Fibroblast of upper back skin (primary cell): ENCODE data around the gene OR51B2.
"Not testable (repeated sequence)": the region's sequence is repeated elsewhere in the genome, so short reads cannot be mapped to it uniquely, and the experiment has no call there.

Experiments used
- DNase-seq: peaks from one replicate; pipeline ENCODE4 v3.0.0-alpha.2; 2013

Gene OR51B2, protein sequence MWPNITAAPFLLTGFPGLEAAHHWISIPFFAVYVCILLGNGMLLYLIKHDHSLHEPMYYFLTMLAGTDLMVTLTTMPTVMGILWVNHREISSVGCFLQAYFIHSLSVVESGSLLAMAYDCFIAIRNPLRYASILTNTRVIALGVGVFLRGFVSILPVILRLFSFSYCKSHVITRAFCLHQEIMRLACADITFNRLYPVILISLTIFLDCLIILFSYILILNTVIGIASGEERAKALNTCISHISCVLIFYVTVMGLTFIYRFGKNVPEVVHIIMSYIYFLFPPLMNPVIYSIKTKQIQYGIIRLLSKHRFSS

DNA sequence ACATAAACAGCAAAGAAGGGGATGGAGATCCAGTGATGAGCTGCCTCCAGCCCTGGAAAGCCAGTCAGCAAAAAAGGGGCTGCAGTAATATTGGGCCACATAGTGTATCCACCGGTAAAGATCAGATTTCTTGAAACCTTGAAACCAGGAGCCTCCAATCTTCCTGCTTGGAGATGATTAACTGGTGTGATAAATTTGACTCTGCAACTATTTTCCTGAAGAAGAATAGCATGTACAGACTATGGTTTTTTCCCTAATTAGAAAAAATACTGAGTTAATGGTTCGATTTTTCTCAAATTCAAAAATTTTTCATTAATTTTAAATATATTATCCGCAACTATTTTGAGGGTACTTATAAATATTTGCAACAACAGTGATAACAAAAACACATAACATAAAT lies at the start of gene OR51B2:
OR51B2 (minus strand) TSS at position 101 of the 400 bp plus-strand sequence; CDS start at position 101, 0 bp downstream.
- no peak for DNase-seq

DNA sequence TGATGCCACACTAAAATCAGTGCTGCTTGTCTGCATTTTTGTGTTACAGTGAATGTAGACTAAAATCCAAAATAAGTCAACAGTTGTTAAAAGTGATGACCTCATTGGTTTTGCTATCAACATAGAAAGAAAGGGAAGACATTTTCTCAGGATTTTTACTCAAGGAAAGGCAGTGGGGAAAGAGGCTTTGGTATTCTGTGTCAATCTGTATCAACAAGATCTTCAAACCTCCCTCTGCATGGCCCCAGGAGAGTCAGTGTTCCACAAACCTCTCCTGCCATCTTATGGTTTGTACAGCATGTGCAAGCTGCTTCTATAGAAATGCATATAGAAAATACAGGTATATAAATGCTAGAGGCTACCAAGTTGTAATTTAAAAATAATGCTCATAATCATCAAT lies 45.7 kb upstream of the OR51B2 start:
- peak; percentile 77 for DNase-seq

DNA sequence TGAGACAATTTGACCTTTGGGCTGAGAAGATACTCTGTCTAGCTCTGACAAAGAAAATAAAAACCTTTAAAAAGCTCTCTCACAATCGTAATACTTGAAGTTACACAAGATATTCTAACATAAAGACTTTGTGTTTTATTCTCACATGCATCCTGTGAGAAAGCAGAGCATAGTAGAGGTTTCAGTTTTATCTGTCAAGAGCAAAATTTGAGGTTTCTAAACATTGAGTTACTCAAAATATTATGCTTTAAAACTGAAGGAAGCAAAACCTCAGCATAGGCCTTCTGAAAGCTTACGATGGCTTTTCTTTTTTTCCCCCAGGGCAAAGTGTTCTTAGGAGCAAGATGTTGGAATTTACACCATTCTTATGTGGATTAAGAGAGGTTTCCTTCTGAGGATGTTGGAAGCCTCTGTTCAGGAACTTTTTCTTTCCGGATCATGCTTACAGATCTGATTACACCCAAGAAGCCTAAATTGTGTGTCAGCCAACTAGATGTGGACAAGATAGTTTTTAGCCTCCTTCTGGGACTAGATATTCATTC lies 44.5 kb upstream of the OR51B2 start:
- no peak for DNase-seq

DNA sequence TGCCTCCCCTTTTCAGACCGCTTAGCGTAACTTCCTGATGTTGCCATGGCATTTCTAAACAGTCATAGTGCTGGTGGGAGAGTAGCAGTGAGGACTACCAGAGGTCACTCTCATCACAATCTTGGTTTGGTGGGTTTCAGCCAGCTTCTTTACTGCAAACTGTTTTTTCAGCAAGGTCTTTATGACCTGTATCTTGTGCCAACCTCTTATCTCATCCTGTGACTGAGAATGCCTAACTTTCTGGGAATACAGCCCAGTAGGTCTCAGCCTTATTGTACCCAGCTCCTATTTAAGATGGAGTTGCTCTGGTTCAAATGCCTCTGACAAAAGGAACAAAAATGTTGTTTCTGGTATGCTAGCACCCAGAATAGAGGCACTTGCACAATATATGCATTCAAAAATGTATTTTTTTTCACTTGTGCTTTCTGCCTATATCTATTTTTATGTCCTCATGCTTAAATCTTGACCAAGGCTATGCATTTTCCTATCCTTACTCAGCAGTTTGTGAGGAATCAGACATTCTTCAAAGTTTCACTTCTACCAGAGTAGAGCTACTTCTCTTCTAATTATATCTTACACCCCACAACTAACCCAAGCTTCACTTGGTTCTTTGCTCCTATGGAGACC lies 43.5 kb upstream of the OR51B2 start:
- peak; percentile 90 for DNase-seq

DNA sequence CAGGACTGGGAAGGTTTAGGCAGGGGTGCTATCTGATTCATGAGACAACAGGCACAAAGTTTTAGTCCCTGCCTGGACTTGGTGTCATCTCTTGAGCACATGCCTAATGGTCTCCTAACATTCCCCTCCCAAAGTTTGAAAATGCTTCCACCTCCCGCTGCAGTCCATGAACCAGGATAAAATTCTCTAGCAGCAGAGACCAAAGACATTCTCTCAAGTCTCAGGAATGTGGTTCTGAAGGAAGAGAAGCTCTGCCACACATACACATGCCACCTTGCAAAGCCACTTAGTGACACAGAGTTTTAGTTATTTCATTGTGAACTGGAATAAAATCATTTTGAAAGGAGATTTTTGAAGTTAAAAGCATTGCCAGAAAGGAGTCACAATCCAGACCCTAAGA lies 42.8 kb upstream of the OR51B2 start:
- DNase-seq = peak; percentile 41

DNA sequence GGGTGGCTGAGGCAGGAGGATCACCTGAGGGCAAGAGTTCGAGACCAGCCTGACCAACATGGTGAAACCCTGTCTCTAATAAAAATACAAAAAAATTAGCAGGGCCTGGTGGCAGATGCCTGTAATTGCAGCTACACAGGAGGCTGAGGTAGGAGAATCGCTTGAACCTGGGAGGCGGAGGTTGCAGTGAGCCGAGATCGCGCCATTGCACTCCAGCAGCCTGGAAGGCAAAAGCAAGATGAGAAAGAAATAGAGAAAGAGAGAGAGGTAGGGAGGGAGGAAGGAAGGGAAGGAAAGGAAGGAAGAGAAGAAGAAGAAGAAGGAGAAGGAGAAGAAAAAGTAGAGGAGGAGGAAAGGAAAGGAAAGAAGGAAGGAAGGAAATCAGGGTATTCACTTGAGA lies 42.3 kb upstream of the OR51B2 start:
- not testable (repeated sequence) for DNase-seq

DNA sequence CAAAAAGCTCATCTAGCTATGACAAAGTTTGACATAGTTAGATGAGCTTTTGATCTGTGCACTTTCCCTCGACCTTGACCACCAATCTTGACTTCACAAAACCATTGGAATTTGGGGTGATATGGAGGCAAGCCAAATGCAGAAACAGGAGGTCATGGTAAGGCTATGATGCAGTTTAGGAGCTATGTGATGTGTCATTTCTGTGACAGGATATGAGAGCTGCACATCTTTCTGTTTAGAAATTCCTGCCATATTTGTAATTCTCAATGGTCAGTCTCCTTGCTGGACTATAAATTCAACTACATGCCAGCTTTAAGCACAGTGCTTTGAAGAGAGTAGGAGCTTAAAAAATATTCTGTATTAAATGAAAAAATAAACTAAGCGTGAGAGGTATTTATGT lies 40.1 kb upstream of the OR51B2 start:
- peak; percentile 92 for DNase-seq

DNA sequence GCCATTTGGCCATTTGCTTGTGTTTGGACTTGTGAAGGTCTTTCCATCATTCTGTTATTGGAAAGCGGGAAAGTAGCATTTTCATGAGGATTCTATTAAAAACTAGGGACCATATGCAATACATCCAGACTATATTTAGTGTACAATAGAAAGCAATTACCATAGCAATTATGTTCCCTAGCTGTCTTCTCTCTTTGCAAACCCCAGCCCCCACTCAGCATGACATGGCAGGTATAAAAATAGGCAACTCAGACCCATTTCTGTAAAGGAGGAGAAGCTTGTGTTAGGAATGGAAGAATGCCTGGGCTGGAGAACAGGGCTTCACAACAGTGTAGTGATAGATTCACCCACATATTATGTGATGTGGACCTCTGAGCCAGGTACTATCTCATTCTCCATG lies 39.6 kb upstream of the OR51B2 start:
- peak; percentile 19 for DNase-seq

DNA sequence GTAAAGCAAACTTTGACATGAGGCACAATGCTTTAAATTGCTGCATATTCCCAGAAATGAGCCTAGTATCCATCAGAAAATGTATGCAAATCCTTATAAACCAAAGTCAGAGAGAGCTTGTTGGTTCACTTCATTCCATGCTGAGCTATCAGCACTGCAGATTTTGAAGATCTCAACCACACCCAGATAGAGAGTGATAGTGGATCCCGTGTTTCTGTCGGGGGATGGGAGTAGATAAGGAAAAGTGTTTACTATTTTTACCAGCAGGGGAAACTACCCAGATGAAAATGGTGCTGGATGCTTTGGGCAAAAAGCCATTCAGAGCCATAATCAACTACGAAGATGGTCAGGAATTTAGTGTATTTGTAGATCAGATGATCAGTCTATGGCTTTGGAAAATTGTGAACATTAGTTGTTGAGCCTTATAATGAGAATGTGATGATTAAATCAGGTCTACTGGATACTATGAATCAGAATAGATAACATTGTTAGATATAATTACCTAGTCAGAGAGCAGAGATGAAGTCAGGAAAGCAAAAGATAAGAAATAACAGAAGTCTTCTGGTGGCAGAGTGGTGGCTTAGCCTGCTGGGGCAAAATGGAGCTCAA lies 38.0 kb upstream of the OR51B2 start:
- DNase-seq = no peak

DNA sequence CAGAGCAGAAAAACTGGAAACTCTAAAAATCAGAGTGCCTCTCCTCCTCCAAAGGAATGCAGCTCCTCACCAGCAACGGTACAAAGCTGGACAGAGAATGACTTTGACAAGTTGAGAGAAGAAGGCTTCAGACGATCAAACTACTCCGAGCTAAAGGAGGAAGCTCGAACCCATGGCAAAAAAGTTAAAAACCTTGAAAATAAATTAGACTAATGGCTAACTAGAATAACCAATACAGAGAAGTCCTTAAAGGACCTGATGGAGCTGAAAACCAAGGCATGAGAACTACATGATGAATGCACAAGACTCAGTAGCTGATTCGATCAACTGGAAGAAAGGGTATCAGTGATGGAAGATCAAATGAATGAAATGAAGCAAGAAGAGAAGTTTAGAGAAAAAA lies 31.9 kb upstream of the OR51B2 start:
- DNase-seq = not testable (repeated sequence)

DNA sequence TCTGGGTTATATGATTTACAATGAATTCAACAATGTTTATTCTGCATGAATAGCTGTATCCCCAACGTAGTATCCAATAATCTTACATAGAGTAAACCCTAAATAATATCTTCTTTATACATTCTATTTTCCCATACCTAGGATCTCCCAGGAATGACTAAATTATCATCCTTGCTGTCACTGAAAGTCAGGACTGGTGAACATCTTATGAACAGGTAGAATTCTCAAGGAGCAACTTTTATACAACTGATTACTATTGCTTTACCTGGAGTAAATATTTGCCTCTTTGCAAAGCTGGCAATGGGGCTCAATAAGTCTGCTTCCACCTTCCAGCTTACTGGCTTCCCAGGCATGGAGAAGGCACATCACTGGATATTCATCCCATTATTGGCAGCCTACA lies 27.1 kb upstream of the OR51B2 start, which contains the start of gene OR51B6:
OR51B6 (plus strand) TSS at position 301 of the 400 bp plus-strand sequence; CDS start at position 301, 0 bp downstream.
- no peak for DNase-seq

DNA sequence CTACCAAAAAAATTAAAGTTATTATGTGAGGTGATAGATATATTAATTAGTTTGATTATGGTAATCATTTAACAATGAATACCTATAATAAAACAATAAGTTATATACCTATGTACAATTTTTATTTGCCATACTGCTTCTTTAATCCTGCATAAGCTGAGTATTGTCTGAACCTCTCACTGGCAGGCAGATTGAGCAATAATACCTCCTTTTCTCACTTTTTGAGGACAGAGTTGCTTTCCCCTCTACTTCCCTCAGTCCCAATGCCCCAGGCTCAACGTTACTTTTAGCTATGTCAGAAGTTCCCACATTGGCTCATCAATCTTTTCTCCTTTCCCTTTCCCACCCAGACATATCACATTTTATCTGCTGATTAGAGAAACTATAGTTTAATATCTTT lies 25.5 kb upstream of the OR51B2 start:
- no peak for DNase-seq

DNA sequence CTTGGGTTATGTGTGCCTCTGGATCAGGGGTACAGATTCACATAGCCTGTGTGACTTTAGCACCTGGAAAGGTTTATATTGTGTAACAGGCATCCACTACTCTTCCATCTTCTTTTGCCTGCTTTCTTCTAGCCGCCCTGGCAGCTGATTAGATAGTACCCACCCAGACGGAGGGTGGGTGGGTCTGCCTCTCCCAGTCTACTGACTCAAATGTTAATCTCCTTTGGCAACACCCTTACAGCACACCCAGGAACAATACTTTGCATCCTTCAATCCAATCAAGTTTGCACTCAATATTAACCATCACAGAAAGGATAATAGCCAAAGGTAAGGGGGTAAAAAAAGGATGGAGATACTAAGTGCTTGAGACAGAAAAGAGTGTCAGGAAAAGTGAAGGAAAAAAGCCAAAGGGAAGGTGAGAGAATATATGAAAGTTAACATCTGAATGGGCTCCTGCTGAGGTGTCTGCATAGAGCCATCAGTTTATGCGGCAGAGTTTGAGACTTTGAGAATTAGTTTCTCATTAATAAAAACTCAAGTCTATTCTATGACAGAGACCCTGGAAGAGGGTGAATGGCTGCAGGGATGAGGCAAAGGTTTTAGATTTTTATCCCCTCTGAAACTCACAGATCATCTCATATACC lies 24.6 kb upstream of the OR51B2 start:
- no peak for DNase-seq

DNA sequence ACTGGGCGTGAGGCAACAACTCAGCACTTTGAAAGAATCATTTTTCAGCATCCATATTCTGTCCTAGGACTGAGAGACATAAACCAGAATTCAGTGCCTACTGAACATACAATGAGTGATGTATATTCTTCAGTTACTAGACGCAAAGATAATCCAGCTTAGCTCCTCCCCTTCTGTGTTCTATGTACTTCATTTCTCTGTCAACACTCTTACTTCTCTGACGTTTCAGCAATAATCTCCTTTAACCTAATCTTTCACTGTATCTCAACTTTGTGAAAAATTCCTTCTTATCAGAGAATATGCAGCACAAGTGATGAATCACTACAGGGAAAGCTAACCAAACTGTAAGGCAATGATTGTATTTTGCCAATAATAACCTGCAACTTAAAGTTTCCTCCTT lies 21.7 kb upstream of the OR51B2 start:
- DNase-seq = peak; percentile 26

DNA sequence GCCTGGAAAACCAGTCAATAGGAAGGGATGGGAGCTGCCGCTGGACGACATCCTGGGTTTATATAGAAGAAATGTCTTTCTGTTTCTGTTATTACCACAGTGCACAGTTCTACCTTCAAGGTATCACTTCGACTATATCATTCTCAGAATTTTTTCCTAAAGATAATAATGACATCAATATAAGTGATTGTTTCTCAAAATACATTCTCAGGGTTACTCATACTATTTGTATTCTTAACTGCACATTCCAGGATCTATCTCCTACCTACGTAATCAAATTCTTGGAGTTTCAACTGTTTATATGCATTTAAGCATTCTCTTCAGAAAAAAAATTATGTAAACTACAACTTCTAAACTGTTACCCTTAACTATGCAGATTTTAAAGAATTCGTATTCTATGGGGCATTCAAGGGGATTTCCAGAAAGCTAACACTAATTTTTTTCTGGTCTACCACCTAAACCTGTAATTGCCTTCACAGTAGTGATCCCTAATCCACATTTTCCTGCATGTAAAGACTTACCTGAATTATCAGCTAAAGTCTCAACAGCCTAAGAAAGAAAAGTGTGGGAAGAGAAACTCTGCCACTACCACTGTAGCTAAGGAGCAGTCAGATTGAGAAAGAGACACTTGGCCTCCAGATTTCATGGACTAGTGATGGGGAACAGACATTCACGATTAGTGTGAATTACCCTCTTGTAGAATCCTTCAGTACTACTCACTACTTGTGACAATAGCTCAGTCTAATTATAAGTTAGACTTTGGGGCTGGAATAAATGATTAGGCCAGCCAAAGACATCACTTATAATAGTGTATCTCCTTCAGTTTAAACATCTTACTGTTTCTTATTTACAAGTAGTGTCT lies 19.6 kb upstream of the OR51B2 start, which contains the start of gene OR51B5:
OR51B5 (minus strand) TSS at position 51 of the 862 bp plus-strand sequence; CDS start at position 51, 0 bp downstream.
- DNase-seq = no peak

DNA sequence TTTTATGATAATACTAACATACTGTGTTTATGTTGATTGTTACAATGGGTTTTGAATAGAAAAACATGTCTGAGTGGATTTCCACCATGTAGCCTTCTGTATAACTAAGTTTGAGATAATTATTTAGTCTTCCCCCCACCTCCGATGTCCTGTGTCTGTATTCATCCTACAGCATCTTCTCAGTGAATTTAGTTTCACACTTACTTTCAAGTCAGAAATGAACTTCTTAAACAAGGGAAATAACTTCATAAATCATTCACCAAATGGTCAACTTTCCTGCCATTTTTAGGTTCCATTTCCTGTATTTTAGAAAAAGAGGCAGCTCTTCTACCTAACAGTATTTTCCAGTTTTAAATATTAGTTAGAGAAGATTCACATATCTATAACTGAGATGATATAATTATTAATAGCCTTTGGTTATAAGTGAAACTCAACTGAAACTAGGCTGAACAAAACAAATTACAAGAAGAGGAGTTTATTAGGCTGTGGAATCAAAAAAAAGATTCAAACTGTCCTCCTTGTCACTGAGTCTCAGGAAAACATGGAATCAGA lies 15.8 kb upstream of the OR51B2 start:
- DNase-seq = no peak

DNA sequence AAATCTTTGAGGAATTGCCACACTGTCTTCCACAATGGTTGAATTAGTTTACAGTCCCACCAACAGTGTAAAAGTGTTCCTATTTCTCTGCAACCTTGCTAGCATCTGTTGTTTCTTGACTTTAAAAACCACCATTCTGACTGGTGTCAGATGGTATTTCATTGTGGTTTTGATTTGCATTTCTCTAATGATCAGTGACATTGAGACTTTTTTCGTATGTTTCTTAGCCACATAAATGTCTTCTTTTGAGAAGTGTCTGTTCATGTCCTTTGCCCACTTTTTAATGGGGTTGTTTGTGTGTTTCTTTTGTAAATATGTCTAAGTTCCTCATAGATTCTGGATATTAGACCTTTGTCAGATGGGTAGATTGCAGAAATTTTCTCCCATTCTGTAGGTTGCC lies 13.2 kb upstream of the OR51B2 start:
- not testable (repeated sequence) for DNase-seq

DNA sequence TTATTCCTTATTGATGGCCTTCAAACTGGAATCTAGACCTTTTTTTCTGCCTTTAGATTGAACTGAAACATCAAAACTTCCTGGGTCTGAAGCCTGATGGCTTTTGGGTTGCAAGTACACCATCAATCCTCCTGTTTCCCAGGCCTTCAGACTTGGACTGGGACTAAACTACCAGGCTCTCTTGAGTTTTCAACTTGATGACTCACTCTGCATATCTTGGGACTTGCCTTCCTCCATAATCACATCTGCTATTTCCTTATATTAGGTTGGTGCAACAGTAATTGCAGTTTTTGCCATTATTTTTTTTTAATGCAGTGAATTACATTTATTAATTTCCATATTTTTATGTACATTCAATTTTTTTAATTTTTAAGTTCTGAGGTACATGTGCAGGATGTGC lies 12.2 kb upstream of the OR51B2 start:
- DNase-seq = peak; percentile 33

DNA sequence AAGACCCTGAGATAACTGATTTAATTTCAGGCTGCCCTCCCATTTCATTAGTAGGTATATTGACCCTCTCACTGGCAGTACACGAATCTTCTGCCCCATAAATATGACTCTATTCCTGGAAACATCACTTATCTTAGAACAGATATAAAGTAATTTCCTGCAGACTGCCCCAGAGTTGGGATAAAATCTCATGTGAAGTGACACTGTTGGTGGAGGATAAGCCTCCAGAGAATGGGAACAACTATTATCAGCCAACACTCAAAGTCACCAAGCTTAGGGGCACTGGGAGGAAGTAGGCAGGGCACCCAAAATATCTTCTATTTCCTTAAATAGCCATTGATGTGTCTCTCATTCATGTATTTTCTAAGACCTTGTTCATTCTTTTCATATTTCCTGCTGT lies 11.1 kb upstream of the OR51B2 start:
- no peak for DNase-seq

DNA sequence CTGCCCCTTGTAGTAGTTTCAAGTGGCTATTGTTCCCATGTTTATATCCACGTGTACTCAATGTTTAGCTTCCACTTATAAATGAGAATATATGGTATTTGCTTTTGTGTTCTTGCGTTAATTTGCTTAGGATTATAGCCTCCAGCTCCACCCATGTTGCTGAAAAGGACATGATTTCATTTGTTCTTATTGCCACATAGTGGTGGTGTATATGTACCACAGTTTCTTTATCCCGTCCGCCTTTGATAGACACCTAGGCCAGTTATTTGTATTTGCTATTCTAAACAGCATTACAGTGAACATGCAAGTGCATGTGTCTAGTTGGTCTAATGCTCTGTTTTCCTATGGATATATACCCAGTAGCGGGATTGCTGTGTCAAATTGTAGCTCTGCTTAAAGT lies 6.8 kb downstream of the OR51B2 start:
- no peak for DNase-seq

DNA sequence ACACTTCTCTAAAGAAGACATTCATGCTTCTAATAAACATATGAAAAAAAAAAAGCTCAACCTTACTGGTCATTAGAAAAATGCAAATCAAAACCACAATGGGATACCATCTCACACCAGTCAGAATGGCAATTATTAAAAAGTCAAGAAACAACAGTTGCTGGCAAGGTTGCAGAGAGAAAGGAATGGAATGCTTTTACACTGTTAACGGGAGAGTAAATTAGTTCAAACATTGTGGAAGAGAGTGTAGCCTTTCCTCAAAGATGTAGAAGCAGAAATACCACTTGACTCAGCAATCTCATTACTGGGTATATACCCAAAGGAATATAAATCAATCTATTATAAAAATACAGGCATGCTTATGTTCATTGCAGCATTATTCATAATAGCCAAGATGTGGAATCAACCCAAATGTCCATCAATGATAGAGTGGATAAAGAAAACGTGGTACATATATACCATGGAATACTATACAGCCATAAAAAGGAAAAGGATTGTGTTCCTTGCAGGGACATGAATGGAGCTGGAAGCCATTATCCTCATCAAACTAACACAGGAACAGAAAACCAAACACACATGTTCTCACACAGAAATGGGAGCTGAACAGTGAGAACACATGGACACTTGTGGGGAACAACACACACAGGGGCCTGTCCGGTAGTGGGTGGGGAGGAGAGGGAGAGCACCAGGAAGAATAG lies 10.6 kb downstream of the OR51B2 start:
- DNase-seq = not testable (repeated sequence)
